Activated naive CD8-positive, alpha-beta T cell treated with anti-CD3 and anti-CD28 coated beads, Interleukin-2, amount 10 ng/mL, durations not matched to agents 7 days and 5 days (primary cell): ENCODE results near the gene RHBDD2. TPM values are rescaled to one million over a fixed set of nuclear protein-coding genes. Genes with fewer than 3 reads are reported as not detected.
"Not testable (repeated sequence)": the region's sequence is repeated elsewhere in the genome, so short reads cannot be mapped to it uniquely, and the experiment has no call there.

Source experiments
- ATAC-seq: fragments of 150-1000 bp; cut with Tn5 transposase; one replicate; pipeline ENCODE4 v1.10.0; 2021; ENCODE audit warnings: low read depth, moderate library complexity
- POLR2A ChIA-PET: fragments of 350-600 bp; sonication (Branson Sonifier 250); formaldehyde crosslinking; loops from one replicate; lab custom pipeline; 2021; ENCODE audit warnings: antibody characterized with exemption; lab: Charles Lee
- DNase-seq: peaks from one replicate; pipeline ENCODE4 v3.0.0; 2021
- H3K27ac Mint-ChIP-seq: one replicate; pipeline ENCODE4 v1.8.0; 2022; ENCODE audit warnings: mild to moderate bottlenecking, mixed read lengths
- H3K27me3 Mint-ChIP-seq: one replicate; pipeline ENCODE4 v1.8.0; 2022; ENCODE audit warnings: mild to moderate bottlenecking, moderate library complexity, mixed read lengths
- H3K36me3 Mint-ChIP-seq: one replicate; pipeline ENCODE4 v1.8.0; 2021; ENCODE audit warnings: mild to moderate bottlenecking, mixed read lengths
- H3K4me1 Mint-ChIP-seq: one replicate; pipeline ENCODE4 v1.8.0; 2021; ENCODE audit warnings: mixed read lengths
- H3K4me3 Mint-ChIP-seq: one replicate; pipeline ENCODE4 v1.8.0; 2022; ENCODE audit warnings: mild to moderate bottlenecking, moderate library complexity, mixed read lengths
- H3K9me3 Mint-ChIP-seq: one replicate; pipeline ENCODE4 v1.8.0; 2021; ENCODE audit warnings: mixed read lengths
- total RNA-seq, 2 experiments: library from RNA; stranded (reverse); gene quantifications; one replicate each; pipeline ENCODE4 v1.2.3, GENCODE V29; 2021

Gene RHBDD2
- total RNA-seq, 2 experiments from 2014 or later, result 32.2 to 33.1 TPM

DNA sequence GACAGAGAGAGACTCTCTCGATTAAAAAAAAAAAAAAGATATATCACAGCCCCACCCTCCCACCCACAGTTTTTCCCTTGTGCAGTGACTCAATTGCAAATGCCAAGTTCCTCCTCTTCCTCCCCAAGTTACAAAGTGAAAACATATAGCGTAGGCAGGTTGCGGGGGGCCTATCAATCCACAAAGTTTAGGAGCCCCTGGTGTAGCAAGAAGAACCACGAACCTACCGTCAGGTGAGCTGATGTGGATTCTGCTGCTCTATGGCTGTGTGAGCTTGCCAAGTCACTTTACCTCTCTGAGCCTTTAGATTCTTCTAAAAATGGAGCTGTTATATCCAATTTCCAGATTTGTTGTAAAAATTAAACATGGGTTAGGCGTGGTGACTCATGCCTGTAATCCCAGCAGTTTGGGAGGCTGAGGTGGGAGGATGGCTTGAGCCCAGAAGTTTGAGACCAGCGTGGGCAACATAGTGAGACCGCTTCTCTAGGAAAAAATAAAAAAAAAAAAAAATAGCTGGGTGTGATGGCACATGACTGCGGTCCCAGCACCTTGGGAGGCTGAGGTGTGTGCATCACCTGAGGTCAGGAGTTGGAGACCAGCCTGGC lies 8.2 kb upstream of the RHBDD2 start:
- Mint-ChIP-seq H3K9me3 (no peaks in the 10 kb centered on the region), H3K36me3 (no peaks in the 10 kb centered on the region), H3K4me3 (no peak overlapping the region), H3K4me1 (peaks cover 6% of the 10 kb centered on the region), H3K27ac (no peak overlapping the region), H3K27me3 (peaks cover 6% of the 10 kb centered on the region)
- ATAC-seq (no peak), DNase-seq (no peak)
- POLR2A ChIA-PET, result no interaction called here

DNA sequence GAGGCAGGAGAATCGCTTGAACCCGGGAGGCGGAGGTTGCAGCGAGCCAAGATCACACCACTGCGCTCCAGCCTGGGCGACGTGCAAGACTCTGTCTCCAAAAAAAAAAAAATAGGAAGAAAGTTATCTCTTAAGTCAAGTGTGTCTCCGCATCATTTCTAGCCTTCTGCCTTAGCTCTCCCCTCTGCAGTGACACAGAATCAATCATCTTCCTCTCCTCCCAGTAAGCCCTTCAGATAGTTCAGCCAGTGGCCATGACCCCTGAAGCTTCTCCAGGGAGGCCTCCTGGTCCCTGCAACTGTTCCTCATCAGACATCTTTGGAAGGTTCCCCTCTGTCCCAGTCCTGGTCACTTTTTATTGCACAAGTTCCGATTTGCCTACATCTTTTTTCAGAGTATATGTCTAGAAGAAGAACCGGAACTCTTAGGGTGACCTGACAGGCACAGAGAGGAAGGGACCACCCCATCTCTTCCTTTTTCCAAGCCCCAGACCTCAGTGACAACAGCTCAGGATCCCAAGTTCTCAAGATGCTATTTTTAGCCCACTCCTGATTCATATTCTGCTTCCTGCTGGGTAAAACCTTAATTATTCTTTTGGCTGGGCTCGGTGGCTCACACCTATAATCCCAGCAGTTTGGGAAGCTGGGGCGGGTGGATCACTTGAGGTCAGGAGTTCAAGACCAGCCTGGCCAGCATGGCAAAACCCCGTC lies 6.6 kb upstream of the RHBDD2 start:
- H3K27me3 Mint-ChIP-seq, result no peaks in the 10 kb centered on the region
- no peak for DNase-seq
- ATAC-seq, result no peak
- H3K36me3 Mint-ChIP-seq, result no peaks in the 10 kb centered on the region
- no peak overlapping the region for H3K27ac Mint-ChIP-seq
- no peak overlapping the region for H3K4me3 Mint-ChIP-seq
- H3K4me1 Mint-ChIP-seq, result peaks cover 6% of the 10 kb centered on the region
- POLR2A ChIA-PET, result no interaction called here
- H3K9me3 Mint-ChIP-seq, result no peaks in the 10 kb centered on the region

DNA sequence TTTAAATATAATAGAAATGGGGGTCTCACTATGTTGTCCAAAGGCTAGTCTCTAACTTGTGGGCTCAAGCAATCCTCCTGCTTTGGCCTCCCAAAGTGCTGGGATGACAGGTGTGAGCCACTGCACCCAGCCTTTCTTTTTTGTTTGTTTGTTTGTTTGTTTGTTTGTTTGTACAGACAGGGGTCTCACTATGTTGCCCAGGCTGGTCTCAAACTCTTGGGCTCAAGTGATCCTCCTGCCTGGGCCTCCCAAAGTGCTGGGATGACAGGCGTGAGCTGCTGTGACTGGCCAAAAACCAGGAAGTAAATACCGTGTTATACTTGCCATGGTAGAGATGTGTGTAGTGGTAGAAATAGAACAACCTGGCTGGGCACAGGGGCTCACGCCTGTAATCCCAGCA lies 4.7 kb upstream of the RHBDD2 start:
- not testable (repeated sequence) for H3K4me3 Mint-ChIP-seq, ATAC-seq, H3K27ac Mint-ChIP-seq, H3K9me3 Mint-ChIP-seq, H3K36me3 Mint-ChIP-seq, H3K27me3 Mint-ChIP-seq, DNase-seq
- peaks cover 11% of the 10 kb centered on the region for H3K4me1 Mint-ChIP-seq
- POLR2A ChIA-PET, result interaction anchor here (0.7 kb wide), 1 partner anchor 176 kb away, joined by 4 read pairs; no protein-coding TSS in a partner anchor

DNA sequence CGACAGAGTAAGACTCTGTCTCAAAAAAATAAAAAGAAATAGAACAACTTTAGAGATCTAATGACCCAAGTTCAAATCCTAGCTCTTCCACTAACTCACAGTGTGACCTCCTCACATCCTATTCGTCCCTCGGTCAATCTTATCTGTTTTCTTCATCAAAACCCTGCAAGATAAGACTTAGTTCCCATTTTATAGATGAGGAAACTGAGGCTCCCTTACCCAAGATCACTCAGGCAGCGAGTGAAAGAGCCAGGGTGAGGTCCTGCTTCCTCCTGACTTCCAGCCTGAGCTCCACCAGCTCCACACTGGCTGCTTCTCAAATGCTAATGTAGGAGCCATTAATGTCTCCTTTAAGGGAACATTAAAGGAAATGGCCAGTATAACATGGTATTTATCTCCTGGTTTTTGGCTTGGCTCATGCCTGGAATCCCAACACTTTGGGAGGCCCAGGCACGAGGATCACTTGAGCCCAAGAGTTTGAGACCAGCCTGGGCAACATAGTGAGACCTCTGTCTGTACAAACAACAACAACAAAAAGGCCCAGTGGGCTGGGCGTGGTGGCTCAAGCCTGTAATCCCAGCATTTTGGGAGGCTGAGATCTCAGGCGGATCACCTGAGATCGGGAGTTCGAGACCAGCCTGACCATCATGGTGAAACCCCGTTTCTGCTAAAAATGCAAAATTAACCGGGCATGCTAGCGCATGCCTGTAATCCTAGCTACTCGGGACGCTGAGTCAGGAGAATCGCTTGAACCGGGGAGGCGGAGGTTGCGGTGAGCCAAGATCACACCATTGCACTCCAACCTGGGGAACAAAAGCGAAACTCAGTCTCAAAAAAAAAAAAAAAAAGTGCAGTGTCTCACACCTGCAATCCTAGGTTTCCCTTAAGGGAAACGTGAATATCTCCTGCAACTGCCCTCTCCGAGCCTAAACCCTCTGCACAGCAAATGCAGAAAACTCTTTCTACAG lies 3.4 kb upstream of the RHBDD2 start:
- no peak for ATAC-seq
- POLR2A ChIA-PET, result no interaction called here
- Mint-ChIP-seq H3K4me1 (peaks cover 15% of the 10 kb centered on the region), H3K4me3 (no peak overlapping the region), H3K9me3 (no peaks in the 10 kb centered on the region), H3K27me3 (no peaks in the 10 kb centered on the region), H3K27ac (no peak overlapping the region), H3K36me3 (no peaks in the 10 kb centered on the region)
- DNase-seq, result no peak

DNA sequence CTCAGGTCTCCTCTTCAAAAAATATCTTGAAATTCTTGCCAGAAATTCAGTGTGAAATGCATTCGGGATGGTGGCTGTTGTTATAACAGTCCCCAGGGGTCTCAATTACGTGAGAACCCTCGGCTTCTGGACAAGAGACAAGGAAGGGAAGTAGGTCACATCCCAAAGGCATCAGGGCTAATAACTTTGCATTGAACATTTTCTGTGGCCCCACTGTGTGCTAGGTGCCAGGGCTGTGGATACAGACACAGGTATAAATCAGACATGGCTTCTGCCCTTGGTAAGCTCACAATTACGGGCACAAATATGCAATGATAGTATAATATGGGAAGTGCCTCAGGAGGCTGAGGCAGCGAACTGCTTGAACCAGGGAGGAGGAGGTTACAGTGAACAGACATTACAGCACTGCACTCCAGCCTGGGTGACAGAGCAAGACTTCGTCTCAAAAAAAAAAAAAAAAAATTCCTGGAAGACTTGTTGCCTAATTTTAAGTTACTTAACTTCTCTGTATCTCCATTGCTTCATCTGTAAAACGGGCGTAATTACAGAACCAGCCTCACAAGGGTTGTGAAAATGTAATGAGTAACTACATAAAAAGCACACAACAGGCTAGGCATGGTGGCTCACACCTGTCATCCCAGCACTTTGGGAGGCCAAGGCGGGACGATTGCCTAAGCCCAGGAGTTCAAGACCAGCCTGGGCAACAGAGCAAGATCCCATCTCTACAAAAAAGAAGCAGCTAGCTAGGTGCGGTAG lies 2.5 kb upstream of the RHBDD2 start:
- ATAC-seq (no peak), DNase-seq (no peak)
- H3K4me1 Mint-ChIP-seq, result peaks cover 15% of the 10 kb centered on the region
- H3K9me3 Mint-ChIP-seq, result no peaks in the 10 kb centered on the region
- H3K36me3 Mint-ChIP-seq, result peaks cover 2% of the 10 kb centered on the region
- no peak overlapping the region for H3K4me3 Mint-ChIP-seq
- no peak overlapping the region for H3K27ac Mint-ChIP-seq
- H3K27me3 Mint-ChIP-seq, result no peaks in the 10 kb centered on the region
- POLR2A ChIA-PET, result no interaction called here

DNA sequence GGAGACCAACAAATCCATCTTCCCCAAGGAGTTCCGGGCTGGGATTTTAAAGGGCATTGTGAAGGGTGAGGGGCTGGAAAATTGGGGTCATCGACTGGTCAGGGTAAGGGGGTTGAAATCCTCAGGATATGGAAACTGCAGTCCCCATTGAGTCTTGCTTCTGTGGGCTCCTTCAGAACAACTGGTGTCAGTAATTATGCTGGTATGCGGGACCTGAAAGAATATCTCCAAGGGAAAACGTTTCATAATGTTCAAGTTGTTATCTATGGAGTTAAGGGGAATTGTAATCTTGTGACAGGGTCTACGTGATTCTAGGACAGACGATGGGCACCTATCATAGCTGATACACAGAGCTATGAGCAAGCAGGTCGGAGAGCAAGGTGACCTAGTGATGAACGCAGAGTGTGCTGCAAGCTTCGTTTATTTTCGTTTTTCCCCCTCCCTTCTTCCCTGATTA lies 494 bp upstream of the RHBDD2 start:
- Mint-ChIP-seq H3K36me3 (peaks cover 12% of the 10 kb centered on the region), H3K4me1 (peaks cover 19% of the 10 kb centered on the region), H3K27ac (peak overlapping the region; percentile 79), H3K27me3 (no peaks in the 10 kb centered on the region), H3K4me3 (peak overlapping the region; percentile 98), H3K9me3 (no peaks in the 10 kb centered on the region)
- ATAC-seq (peak; percentile 46), DNase-seq (no peak)
- POLR2A ChIA-PET, result interaction anchor here (0.6 to 2.6 kb wide), 7 partner anchors 10 to 1221 kb away, joined by 3 to 16 read pairs (median 3); partner anchors contain the start of genes GTF2I and POR

DNA sequence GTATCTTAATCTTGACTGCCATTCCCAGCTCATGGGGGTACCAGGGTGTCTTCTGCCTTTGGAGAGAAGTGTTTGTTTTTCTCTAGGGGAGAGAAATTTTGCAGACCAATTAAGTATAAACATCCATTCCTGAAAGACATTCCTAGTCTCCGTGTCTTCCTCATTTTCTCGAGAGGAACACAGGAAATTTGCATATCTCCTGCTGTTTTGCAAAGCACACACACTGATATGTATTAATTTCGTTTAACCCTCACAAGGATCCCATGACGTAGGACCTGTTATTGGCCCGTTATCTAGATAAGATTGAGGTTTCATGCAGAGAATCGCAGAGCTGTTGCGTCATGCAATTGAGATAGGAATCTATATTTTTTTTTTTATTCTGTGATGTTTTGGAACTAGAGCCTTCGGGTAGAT lies 944 bp downstream of the RHBDD2 start:
- ATAC-seq (no peak), DNase-seq (no peak)
- Mint-ChIP-seq H3K4me3 (peak overlapping the region; percentile 98), H3K27ac (peak overlapping the region; percentile 85), H3K27me3 (no peaks in the 10 kb centered on the region), H3K9me3 (no peaks in the 10 kb centered on the region), H3K36me3 (peaks cover 15% of the 10 kb centered on the region), H3K4me1 (peaks cover 19% of the 10 kb centered on the region)
- POLR2A ChIA-PET, result interaction anchor here (2.6 kb wide), 1 partner anchor 35 kb away, joined by 16 read pairs; the partner anchor contains the start of gene POR

DNA sequence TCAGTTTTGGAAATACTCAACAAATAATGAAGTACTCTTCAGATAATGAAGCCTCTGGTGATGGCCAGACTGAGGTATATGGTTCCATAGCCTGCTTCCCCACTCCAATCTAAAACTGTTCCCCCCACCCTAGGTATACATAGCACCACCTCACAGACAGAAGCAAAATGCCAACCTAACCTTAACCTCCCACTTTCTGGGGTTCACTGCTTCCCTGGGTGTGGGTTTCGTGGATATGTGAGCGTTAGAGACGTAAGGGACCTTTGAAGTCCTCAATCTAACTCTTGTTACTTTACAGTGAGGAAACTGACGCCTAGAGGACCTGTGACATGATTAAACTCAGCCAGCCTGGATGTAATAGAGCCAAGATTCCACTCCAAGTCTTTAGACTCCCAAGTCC lies 1.4 kb downstream of the RHBDD2 start:
- DNase-seq, result no peak
- peaks cover 15% of the 10 kb centered on the region for H3K36me3 Mint-ChIP-seq
- ATAC-seq, result no peak
- POLR2A ChIA-PET, result no interaction called here
- H3K9me3 Mint-ChIP-seq, result no peaks in the 10 kb centered on the region
- H3K4me1 Mint-ChIP-seq, result peaks cover 19% of the 10 kb centered on the region
- H3K27me3 Mint-ChIP-seq, result no peaks in the 10 kb centered on the region
- peak overlapping the region; percentile 98 for H3K4me3 Mint-ChIP-seq
- peak overlapping the region; percentile 16 for H3K27ac Mint-ChIP-seq

DNA sequence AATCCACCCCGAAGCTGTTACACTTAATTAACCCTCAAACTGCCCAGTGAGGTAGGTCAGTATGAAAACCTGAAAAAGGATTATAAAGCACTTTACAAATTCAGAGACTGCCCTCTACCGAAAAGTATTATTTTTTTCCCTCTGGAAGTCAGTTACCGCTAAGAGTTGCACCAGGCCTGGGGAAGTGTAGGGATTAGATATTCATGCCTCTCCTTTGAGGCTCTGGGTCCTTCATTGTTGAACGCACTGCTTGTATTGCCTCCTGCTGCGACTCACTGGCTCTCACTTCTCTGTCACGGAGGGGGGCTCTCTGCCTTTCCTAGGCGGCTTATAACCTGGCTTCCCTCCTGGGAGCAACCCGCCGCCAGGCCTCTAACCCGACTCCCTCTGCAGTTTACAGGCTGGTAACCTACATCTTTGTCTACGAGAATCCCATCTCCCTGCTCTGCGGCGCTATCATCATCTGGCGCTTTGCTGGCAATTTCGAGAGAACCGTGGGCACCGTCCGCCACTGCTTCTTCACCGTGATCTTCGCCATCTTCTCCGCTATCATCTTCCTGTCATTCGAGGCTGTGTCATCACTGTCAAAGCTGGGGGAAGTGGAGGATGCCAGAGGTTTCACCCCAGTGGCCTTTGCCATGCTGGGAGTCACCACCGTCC lies 2.7 kb downstream of the RHBDD2 start:
- ATAC-seq (no peak), DNase-seq (no peak)
- peaks cover 19% of the 10 kb centered on the region for H3K4me1 Mint-ChIP-seq
- no peak overlapping the region for H3K4me3 Mint-ChIP-seq
- peaks cover 17% of the 10 kb centered on the region for H3K36me3 Mint-ChIP-seq
- no peak overlapping the region for H3K27ac Mint-ChIP-seq
- POLR2A ChIA-PET, result no interaction called here
- H3K27me3 Mint-ChIP-seq, result no peaks in the 10 kb centered on the region
- no peaks in the 10 kb centered on the region for H3K9me3 Mint-ChIP-seq

DNA sequence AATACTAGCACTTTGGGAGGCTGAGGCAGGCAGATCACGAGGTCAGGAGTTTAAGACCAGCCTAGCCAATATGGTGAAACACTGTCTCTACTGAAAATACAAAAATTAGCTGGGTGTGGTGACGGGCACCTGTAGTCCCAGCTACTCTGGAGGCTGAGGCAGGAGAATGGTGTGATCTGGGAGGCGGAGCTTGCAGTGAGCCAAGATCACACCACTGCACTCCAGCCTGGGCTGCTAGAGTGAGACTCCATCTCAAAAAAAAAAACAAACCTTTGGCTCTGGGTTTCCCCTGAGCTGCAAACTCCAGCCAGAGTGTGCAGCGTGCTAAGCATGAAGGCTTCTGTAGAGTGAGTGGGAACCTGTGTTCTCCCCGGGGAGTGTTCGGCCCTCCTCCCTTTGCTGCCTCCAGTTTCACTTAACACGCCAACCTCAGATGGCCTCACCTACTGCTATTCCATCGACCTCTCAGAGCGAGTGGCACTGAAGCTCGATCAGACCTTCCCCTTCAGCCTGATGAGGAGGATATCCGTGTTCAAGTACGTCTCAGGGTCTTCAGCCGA lies 4.5 kb downstream of the RHBDD2 start:
- H3K27me3 Mint-ChIP-seq, H3K4me3 Mint-ChIP-seq, ATAC-seq, H3K9me3 Mint-ChIP-seq, POLR2A ChIA-PET, H3K27ac Mint-ChIP-seq, DNase-seq: not testable (repeated sequence)
- peaks cover 18% of the 10 kb centered on the region for H3K4me1 Mint-ChIP-seq
- H3K36me3 Mint-ChIP-seq, result peaks cover 19% of the 10 kb centered on the region

DNA sequence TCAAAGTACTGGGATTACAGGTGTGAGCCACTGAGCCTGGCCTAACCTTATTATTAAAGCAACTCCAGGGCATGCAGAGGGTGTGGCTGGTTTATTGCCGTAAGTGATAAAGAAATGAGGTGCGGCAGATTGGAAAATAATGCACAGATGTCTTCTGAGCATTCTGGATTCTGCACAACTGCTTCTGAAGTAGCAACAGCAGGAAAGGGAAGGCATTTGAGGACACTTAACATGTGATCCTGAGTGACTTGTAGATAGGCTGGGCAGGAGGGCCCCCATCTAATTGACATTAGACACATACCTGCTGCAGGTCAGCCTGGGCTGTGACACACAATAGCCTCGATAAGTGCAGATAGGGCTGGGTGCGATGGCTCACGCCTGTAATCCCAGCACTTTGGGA lies 5.6 kb downstream of the RHBDD2 start:
- peaks cover 19% of the 10 kb centered on the region for H3K36me3 Mint-ChIP-seq
- H3K27me3 Mint-ChIP-seq, result no peaks in the 10 kb centered on the region
- no peak for ATAC-seq

DNA sequence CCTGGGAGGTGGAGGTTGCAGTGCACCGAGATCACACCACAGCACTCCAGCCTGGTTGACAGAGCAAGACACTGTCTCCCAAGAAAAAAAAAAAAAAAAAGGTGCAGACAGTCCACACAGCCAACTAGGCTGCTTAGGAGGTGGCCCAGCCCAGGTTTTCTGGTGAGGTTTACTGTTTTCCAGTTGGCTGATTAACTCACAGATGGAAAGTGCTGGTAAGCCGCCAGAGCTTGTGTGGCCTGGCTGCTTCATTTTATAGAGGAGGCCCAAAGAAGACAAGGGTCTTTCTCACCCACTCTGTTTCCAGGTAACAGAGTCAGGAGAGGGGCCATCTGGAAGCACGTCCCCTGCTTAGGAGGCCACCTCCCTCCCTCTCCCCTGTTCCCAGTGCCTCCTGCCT lies 6.2 kb downstream of the RHBDD2 start:
- no peaks in the 10 kb centered on the region for H3K27me3 Mint-ChIP-seq
- ATAC-seq (no peak), DNase-seq (no peak)
- peaks cover 13% of the 10 kb centered on the region for H3K4me1 Mint-ChIP-seq
- peaks cover 19% of the 10 kb centered on the region for H3K36me3 Mint-ChIP-seq
- H3K27ac Mint-ChIP-seq, result no peak overlapping the region
- H3K9me3 Mint-ChIP-seq, result no peaks in the 10 kb centered on the region
- POLR2A ChIA-PET, result interaction anchor here (1.0 kb wide), 1 partner anchor 145 kb away, joined by 3 read pairs; no protein-coding TSS in a partner anchor
- no peak overlapping the region for H3K4me3 Mint-ChIP-seq

More for the DNA sequence above, 5.6 kb downstream of the RHBDD2 start:
- H3K4me3 Mint-ChIP-seq, result no peak overlapping the region
- no peak overlapping the region for H3K27ac Mint-ChIP-seq
- DNase-seq, result no peak
- H3K4me1 Mint-ChIP-seq, result peaks cover 17% of the 10 kb centered on the region
- no peaks in the 10 kb centered on the region for H3K9me3 Mint-ChIP-seq
- POLR2A ChIA-PET, result no interaction called here
